Activated gamma-delta T cell treated with Interleukin-2 at 50 U/mL for 16 hours (primary cell): ENCODE results near the gene KBTBD13.
A peak's percentile ranks its signal among the peaks of the same experiment; 100 is the strongest.
"Not testable (repeated sequence)": the region's sequence is repeated elsewhere in the genome, so short reads cannot be mapped to it uniquely, and the experiment has no call there.

Experiments
- DNase-seq: peaks from one replicate; pipeline ENCODE4 v3.0.0-alpha.2; 2020

Gene KBTBD13

GRCh38 chr15:65092911-65093792 lies 16.6 kb downstream of the KBTBD13 start:
- no peak for DNase-seq

GRCh38 chr15:65093793-65094170 lies 17.2 kb downstream of the KBTBD13 start:
- not testable (repeated sequence) for DNase-seq

- no peak for DNase-seq
Measured at GRCh38 chr15:65094294-65094995, 17.9 kb downstream of the KBTBD13 start.

GRCh38 chr15:65095011-65095746 lies 18.6 kb downstream of the KBTBD13 start:
- no peak for DNase-seq

GRCh38 chr15:65095747-65096104 lies 19.2 kb downstream of the KBTBD13 start:
- DNase-seq: no peak

- no peak for DNase-seq
Measured at GRCh38 chr15:65096481-65097385, 20.2 kb downstream of the KBTBD13 start.

- DNase-seq: no peak
Measured at GRCh38 chr15:65097651-65098263, 21.2 kb downstream of the KBTBD13 start.

- no peak for DNase-seq
Measured at GRCh38 chr15:65099336-65099735, 22.8 kb downstream of the KBTBD13 start.

- DNase-seq: not testable (repeated sequence)
Measured at GRCh38 chr15:65099801-65100200, 23.3 kb downstream of the KBTBD13 start.

- DNase-seq: no peak
Measured at GRCh38 chr15:65100442-65100841, 23.9 kb downstream of the KBTBD13 start.

GRCh38 chr15:65101411-65101890 lies 24.9 kb downstream of the KBTBD13 start:
- peak; percentile 26 for DNase-seq

GRCh38 chr15:65101891-65102708 lies 25.6 kb downstream of the KBTBD13 start:
- DNase-seq: no peak

- DNase-seq: no peak
Measured at GRCh38 chr15:65102912-65103311, 26.4 kb downstream of the KBTBD13 start.

- no peak for DNase-seq
Measured at GRCh38 chr15:65105038-65105437, 28.5 kb downstream of the KBTBD13 start.

- no peak for DNase-seq
Measured at GRCh38 chr15:65106011-65106590, 29.6 kb downstream of the KBTBD13 start.

GRCh38 chr15:65110676-65111292 lies 34.2 kb downstream of the KBTBD13 start:
- no peak for DNase-seq

GRCh38 chr15:65115086-65115485 lies 38.5 kb downstream of the KBTBD13 start, which contains the start of gene UBAP1L:
Gene UBAP1L, minus strand, starts transcription at chr15:65115200. Its CDS starts 8,985 bp downstream, at chr15:65106215.
- DNase-seq: no peak

GRCh38 chr15:65115542-65115941 lies 39.0 kb downstream of the KBTBD13 start:
- DNase-seq: no peak
